HEK293 (cell line): ENCODE measurements around the gene GPATCH3.
A peak's percentile ranks its signal among the peaks of the same experiment; 100 is the strongest.

Experiments
- BCL11A ChIP-seq: fragments of 450-650 bp; formaldehyde crosslinking; IDR thresholded peaks from 2 replicates; pipeline ENCODE4 v1.5.1; 2016; ENCODE audit warnings: low read depth, missing biosample characterization, missing genetic modification characterization
- BCL11B ChIP-seq: fragments of 450-650 bp; formaldehyde crosslinking; IDR thresholded peaks from 2 replicates; pipeline ENCODE4 v1.5.1; 2016; ENCODE audit warnings: low read depth, missing biosample characterization, missing genetic modification characterization
- GLI4 ChIP-seq: fragments of 450-650 bp; formaldehyde crosslinking; IDR thresholded peaks from 2 replicates; pipeline ENCODE4 v1.5.1; 2016; ENCODE audit warnings: missing biosample characterization, missing genetic modification characterization
- INSM2 ChIP-seq: fragments of 450-650 bp; formaldehyde crosslinking; IDR thresholded peaks from 2 replicates; pipeline ENCODE4 v1.5.1; 2016; ENCODE audit warnings: missing biosample characterization, missing genetic modification characterization
- KLF1 ChIP-seq: fragments of 450-650 bp; formaldehyde crosslinking; IDR thresholded peaks from 2 replicates; pipeline ENCODE4 v1.5.1; 2016; ENCODE audit warnings: missing biosample characterization, missing genetic modification characterization
- KLF9 ChIP-seq: fragments of 450-650 bp; formaldehyde crosslinking; IDR thresholded peaks from 2 replicates; pipeline ENCODE4 v1.5.1; 2016; ENCODE audit warnings: missing biosample characterization, missing genetic modification characterization, low read depth
- MEIS1 ChIP-seq: sonication (generic); formaldehyde crosslinking; IDR thresholded peaks from 2 replicates; pipeline ENCODE4 v1.8.1; 2022; ENCODE audit warnings: missing genetic modification reagents, mild to moderate bottlenecking, borderline replicate concordance
- TRIM28 ChIP-seq: IDR thresholded peaks from 2 replicates; pipeline ENCODE4 v1.6.1; 2011; ENCODE audit warnings: low read length, control low read depth, borderline replicate concordance
- ZBTB21 ChIP-seq: fragments of 450-650 bp; formaldehyde crosslinking; IDR thresholded peaks from 2 replicates; pipeline ENCODE4 v1.5.1; 2017; ENCODE audit warnings: missing biosample characterization, missing genetic modification characterization
- ZIC2 ChIP-seq: fragments of 450-650 bp; formaldehyde crosslinking; IDR thresholded peaks from 2 replicates; pipeline ENCODE4 v1.5.1; 2016; ENCODE audit warnings: missing biosample characterization, missing genetic modification characterization
- ZNF132 ChIP-seq: fragments of 450-650 bp; formaldehyde crosslinking; IDR thresholded peaks from 2 replicates; pipeline ENCODE4 v1.5.1; 2017; ENCODE audit warnings: missing biosample characterization, missing genetic modification characterization, borderline replicate concordance
- ZNF146 ChIP-seq: fragments of 450-650 bp; formaldehyde crosslinking; IDR thresholded peaks from 2 replicates; pipeline ENCODE4 v1.5.1; 2016; ENCODE audit warnings: missing biosample characterization, missing genetic modification characterization
- ZNF169 ChIP-seq: fragments of 450-650 bp; formaldehyde crosslinking; IDR thresholded peaks from 2 replicates; pipeline ENCODE4 v1.5.1; 2016; ENCODE audit warnings: missing biosample characterization, missing genetic modification characterization
- ZNF19 ChIP-seq: fragments of 450-650 bp; formaldehyde crosslinking; IDR thresholded peaks from 2 replicates; pipeline ENCODE4; 2016; ENCODE audit warnings: missing biosample characterization, missing genetic modification characterization, low read depth
- ZNF24 ChIP-seq: fragments of 450-650 bp; formaldehyde crosslinking; IDR thresholded peaks from 2 replicates; pipeline ENCODE4 v1.5.1; 2016; ENCODE audit warnings: missing biosample characterization, missing genetic modification characterization
- ZNF311 ChIP-seq: fragments of 450-650 bp; formaldehyde crosslinking; IDR thresholded peaks from 2 replicates; pipeline ENCODE4 v1.5.1; 2017; ENCODE audit warnings: missing biosample characterization, missing genetic modification characterization, borderline replicate concordance
- ZNF335 ChIP-seq: fragments of 450-650 bp; formaldehyde crosslinking; conservative IDR thresholded peaks from 2 replicates; pipeline ENCODE4 v1.5.1; 2016; ENCODE audit warnings: missing biosample characterization, missing genetic modification characterization
- ZNF354C ChIP-seq: fragments of 450-650 bp; formaldehyde crosslinking; IDR thresholded peaks from 2 replicates; pipeline ENCODE4 v1.5.1; 2016; ENCODE audit warnings: missing biosample characterization, missing genetic modification characterization, low read depth, borderline replicate concordance
- ZNF404 ChIP-seq: fragments of 450-650 bp; formaldehyde crosslinking; IDR thresholded peaks from 2 replicates; pipeline ENCODE4 v1.5.1; 2017; ENCODE audit warnings: missing biosample characterization, missing genetic modification characterization
- ZNF518A ChIP-seq: fragments of 450-650 bp; formaldehyde crosslinking; conservative IDR thresholded peaks from 2 replicates; pipeline ENCODE4 v1.5.1; 2016; ENCODE audit warnings: low read depth, missing biosample characterization, missing genetic modification characterization
- ZNF571 ChIP-seq: fragments of 450-650 bp; formaldehyde crosslinking; IDR thresholded peaks from 2 replicates; pipeline ENCODE4 v1.5.0; 2017; ENCODE audit warnings: missing biosample characterization, missing genetic modification characterization
- ZNF623 ChIP-seq: fragments of 450-650 bp; formaldehyde crosslinking; IDR thresholded peaks from 2 replicates; pipeline ENCODE4 v1.5.1; 2016; ENCODE audit warnings: missing biosample characterization, missing genetic modification characterization
- ZNF624 ChIP-seq: fragments of 450-650 bp; formaldehyde crosslinking; IDR thresholded peaks from 2 replicates; pipeline ENCODE4 v1.5.1; 2017; ENCODE audit warnings: missing biosample characterization, missing genetic modification characterization
- ZNF639 ChIP-seq: fragments of 450-650 bp; formaldehyde crosslinking; IDR thresholded peaks from 2 replicates; pipeline ENCODE4 v1.5.1; 2016; ENCODE audit warnings: missing biosample characterization, missing genetic modification characterization
- ZNF645 ChIP-seq: fragments of 450-650 bp; formaldehyde crosslinking; IDR thresholded peaks from 2 replicates; pipeline ENCODE4; 2016; ENCODE audit warnings: missing biosample characterization, missing genetic modification characterization
- ZNF660 ChIP-seq: fragments of 450-650 bp; IDR thresholded peaks from 2 replicates; pipeline ENCODE4 v1.5.1; 2018; ENCODE audit warnings: missing biosample characterization, mild to moderate bottlenecking, missing genetic modification characterization
- TF ChIP-seq, protein P1 (sequence below): fragments of 450-650 bp; formaldehyde crosslinking; IDR thresholded peaks from 2 replicates; pipeline ENCODE4 v1.5.1; 2016; ENCODE audit warnings: missing biosample characterization, missing genetic modification characterization
- TF ChIP-seq, protein P2 (sequence below): fragments of 450-650 bp; formaldehyde crosslinking; optimal IDR thresholded peaks from 2 replicates; pipeline ENCODE3; 2016; ENCODE audit warnings: missing biosample characterization, mild to moderate bottlenecking, missing genetic modification characterization

GPATCH3 gene

DNA sequence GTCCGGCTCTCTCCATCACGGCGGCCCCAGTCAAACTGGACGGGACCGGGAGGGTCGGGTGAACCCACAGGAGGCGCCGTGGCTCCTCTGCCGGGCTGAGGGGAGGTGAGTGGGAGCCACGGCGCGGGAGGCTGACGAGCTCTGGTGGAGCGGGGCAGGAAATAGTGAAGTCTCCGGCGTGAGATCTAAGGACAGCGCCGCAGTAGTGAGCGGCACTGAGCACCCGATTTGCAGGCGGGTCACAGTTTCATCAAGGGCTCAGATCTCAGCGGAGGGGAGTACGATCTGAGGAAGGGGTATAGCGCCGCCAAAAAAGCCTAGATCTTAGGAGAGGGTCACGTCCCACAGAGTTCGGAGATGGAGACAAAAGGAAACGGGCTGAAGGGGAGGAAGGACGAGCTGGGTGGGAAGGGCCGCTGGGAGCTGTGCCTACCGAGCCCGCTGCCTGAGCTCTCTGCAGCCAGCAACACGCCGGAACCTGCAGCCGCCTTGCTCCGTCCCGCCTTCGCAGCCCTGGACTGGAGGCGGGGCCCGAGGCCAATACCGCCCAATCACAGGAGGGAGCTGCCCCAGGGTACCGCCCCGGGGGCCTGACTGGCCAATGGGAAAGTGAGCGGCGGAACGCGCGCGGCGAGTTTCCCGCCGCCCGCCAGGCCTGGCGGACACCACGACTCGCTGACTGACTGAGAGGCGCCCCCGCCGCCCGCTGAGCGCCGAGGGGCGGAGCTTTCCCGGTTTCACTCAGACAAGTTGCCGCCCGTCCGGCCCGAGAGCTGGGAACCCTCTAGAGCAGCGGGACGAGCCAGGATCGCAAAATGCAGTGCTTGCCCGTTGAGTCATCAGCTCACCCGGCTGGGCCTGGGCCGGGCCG lies 35.4 kb downstream of the GPATCH3 start (continued):
- peak; percentile 41 for TF ChIP-seq ZNF518A (tag by site-specific recombination)
- no peak for TF ChIP-seq ZNF132 (tag by site-specific recombination)
- TF ChIP-seq BCL11A (tag by site-specific recombination): peak; percentile 14; the same call in 1 of the 2 replicates
- peak; percentile 48; the same call in 1 of the 2 replicates for TF ChIP-seq INSM2 (tag by site-specific recombination)
- TF ChIP-seq ZNF24: peak; percentile 70
- no peak for TF ChIP-seq ZNF623
- peak; percentile 41; the same call in 1 of the 2 replicates for TF ChIP-seq KLF9
- peak; percentile 39; the same call in 1 of the 2 replicates for TF ChIP-seq ZNF639 (tag by site-specific recombination)
- TF ChIP-seq KLF1 (tag by site-specific recombination): peak; percentile 57
- no peak for TF ChIP-seq ZNF571 (tag by site-specific recombination)
- TF ChIP-seq ZNF335 (tag by site-specific recombination): peak; percentile 71
- TF ChIP-seq, protein P1, sequence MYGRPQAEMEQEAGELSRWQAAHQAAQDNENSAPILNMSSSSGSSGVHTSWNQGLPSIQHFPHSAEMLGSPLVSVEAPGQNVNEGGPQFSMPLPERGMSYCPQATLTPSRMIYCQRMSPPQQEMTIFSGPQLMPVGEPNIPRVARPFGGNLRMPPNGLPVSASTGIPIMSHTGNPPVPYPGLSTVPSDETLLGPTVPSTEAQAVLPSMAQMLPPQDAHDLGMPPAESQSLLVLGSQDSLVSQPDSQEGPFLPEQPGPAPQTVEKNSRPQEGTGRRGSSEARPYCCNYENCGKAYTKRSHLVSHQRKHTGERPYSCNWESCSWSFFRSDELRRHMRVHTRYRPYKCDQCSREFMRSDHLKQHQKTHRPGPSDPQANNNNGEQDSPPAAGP: peak; percentile 63
- TF ChIP-seq ZNF169: no peak
- peak; percentile 86 for TF ChIP-seq ZIC2 (tag by site-specific recombination)
- no peak; the same call in 1 of the 2 replicates for TF ChIP-seq ZBTB21 (tag by site-specific recombination)
- no peak for TF ChIP-seq ZNF404
- peak; percentile 76; the same call in 1 of the 2 replicates for TF ChIP-seq TRIM28
- TF ChIP-seq ZNF660: peak; percentile 46; the same call in 1 of the 2 replicates
- TF ChIP-seq ZNF354C (tag by site-specific recombination): no peak
- TF ChIP-seq ZNF311: no peak
- TF ChIP-seq GLI4: peak; percentile 80; the same call in 1 of the 2 replicates
- no peak for TF ChIP-seq MEIS1 (CRISPR knock-in tag)
- no peak for TF ChIP-seq ZNF146 (tag by site-specific recombination)
- TF ChIP-seq ZNF624: no peak
- TF ChIP-seq, protein P2, sequence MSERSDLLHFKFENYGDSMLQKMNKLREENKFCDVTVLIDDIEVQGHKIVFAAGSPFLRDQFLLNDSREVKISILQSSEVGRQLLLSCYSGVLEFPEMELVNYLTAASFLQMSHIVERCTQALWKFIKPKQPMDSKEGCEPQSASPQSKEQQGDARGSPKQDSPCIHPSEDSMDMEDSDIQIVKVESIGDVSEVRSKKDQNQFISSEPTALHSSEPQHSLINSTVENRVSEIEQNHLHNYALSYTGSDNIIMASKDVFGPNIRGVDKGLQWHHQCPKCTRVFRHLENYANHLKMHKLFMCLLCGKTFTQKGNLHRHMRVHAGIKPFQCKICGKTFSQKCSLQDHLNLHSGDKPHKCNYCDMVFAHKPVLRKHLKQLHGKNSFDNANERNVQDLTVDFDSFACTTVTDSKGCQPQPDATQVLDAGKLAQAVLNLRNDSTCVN (tag by site-specific recombination): peak; percentile 86
- TF ChIP-seq ZNF19 (tag by site-specific recombination): no peak
- TF ChIP-seq BCL11B (tag by site-specific recombination): peak; percentile 68
- TF ChIP-seq ZNF645 (tag by site-specific recombination): 0 out of 2 replicates have a peak, but pooled peaks have one; percentile 15
